Thoracic aorta (tissue), 2 donors: ENCODE measurements around the gene CRYZL1. TPM values are rescaled to one million over a fixed set of nuclear protein-coding genes. Genes with fewer than 3 reads are reported as not detected.
A peak's percentile ranks its signal among the peaks of the same experiment; 100 is the strongest.

Experiments used
- ATAC-seq: fragments of 150-250 bp; one replicate; pipeline ENCODE4 v1.8.0; 2017; ENCODE audit warnings: low read depth; ENCODE audit not compliant: insufficient number of reproducible peaks, low FRiP score
- DNase-seq: peaks from one replicate; pipeline ENCODE4 v3.0.0-alpha.2; 2020; ENCODE audit warnings: low spot score
- H3K27ac ChIP-seq, 2 donors: fragments of 200-600 bp; sonication (generic); 1 replicate in 1 of 2; 2 replicates in 1 of 2; pipeline ENCODE4 v1.5.1; 2016; ENCODE audit warnings: mild to moderate bottlenecking in 2 of 2, moderate library complexity in 2 of 2
- H3K27me3 ChIP-seq: fragments of 200-600 bp; sonication (generic); replicated peaks from 2 replicates; pipeline ENCODE4 v1.6.0; 2016; ENCODE audit warnings: mild to moderate bottlenecking; ENCODE audit not compliant: insufficient read depth
- H3K36me3 ChIP-seq: fragments of 200-600 bp; sonication (generic); one replicate; pipeline ENCODE4 v1.5.1; 2016
- H3K4me1 ChIP-seq, 2 donors: fragments of 200-600 bp; sonication (generic); 1 replicate in 1 of 2; 2 replicates in 1 of 2; pipeline versions ENCODE4 v1.5.1 to v1.6.0; 2016; ENCODE audit warnings: low read depth in 2 of 2, mild to moderate bottlenecking in 1 of 2; ENCODE audit not compliant: control insufficient read depth in 1 of 2
- H3K4me3 ChIP-seq: fragments of 200-600 bp; sonication (generic); 2 replicates; pipeline ENCODE4 v1.5.1; 2016; ENCODE audit warnings: mild to moderate bottlenecking
- H3K9me3 ChIP-seq: fragments of 200-600 bp; sonication (generic); 2 replicates; pipeline ENCODE4 v1.5.1; 2016
- total RNA-seq, 2 donors: library from RNA; depleted of rRNA; stranded (reverse); fragments of >200 nt; gene quantifications; one replicate each; pipeline versions ENCODE4 v1.1.0 to v1.2.3, GENCODE V29; 2016
- TF ChIP-seq, protein P1 (sequence below): fragments of 200-600 bp; sonication (generic); IDR thresholded peaks from one replicate; pipeline ENCODE4 v1.5.1; 2019; ENCODE audit warnings: antibody characterized with exemption

The CRYZL1 gene
- total RNA-seq, 2 donors from 2014 or later = 26.8 to 61.4 TPM

DNA sequence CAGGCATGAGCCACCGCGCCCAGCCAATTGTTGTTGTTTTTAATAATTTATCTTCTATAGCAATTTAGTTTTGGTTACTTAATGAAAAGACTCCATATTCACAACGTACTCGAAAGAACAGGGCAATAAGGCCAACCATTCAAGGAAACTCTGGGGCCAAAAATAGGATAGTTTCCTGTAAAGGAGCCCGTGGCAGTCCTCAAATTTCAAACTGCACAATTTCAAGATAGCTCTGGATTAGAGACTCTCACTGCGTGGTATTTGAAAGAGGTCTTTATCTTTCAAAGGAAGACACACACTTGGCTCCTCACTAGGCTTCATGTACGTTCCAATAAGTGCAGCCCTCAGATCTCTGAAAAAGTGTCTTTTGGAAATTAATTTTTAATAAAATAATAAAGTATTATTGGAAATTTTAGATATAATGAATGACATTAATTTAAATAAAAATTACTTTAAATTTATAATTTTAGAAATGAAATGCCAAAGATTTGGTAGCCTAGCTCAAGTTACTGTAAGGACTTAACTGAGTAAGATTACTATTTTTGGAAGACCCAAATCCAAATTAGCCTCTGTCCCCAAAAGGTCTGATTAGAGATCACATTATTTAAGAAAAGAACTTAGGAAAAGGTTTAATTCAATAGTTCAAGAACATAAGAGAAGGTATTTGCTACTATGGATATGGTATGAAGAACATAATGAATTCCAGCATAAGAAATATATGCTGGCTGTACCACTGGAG is 30.4 kb downstream of the CRYZL1 start:
- no peaks in the 10 kb centered on the region for H3K4me1 ChIP-seq
- ATAC-seq = no peak
- H3K4me3 ChIP-seq = no peak overlapping the region
- DNase-seq = no peak
- H3K9me3 ChIP-seq = no peaks in the 10 kb centered on the region
- TF ChIP-seq, protein P1, sequence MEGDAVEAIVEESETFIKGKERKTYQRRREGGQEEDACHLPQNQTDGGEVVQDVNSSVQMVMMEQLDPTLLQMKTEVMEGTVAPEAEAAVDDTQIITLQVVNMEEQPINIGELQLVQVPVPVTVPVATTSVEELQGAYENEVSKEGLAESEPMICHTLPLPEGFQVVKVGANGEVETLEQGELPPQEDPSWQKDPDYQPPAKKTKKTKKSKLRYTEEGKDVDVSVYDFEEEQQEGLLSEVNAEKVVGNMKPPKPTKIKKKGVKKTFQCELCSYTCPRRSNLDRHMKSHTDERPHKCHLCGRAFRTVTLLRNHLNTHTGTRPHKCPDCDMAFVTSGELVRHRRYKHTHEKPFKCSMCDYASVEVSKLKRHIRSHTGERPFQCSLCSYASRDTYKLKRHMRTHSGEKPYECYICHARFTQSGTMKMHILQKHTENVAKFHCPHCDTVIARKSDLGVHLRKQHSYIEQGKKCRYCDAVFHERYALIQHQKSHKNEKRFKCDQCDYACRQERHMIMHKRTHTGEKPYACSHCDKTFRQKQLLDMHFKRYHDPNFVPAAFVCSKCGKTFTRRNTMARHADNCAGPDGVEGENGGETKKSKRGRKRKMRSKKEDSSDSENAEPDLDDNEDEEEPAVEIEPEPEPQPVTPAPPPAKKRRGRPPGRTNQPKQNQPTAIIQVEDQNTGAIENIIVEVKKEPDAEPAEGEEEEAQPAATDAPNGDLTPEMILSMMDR = no peak
- H3K27me3 ChIP-seq = no peaks in the 10 kb centered on the region
- no peak overlapping the region for H3K27ac ChIP-seq
- peaks cover 5% of the 10 kb centered on the region for H3K36me3 ChIP-seq

DNA sequence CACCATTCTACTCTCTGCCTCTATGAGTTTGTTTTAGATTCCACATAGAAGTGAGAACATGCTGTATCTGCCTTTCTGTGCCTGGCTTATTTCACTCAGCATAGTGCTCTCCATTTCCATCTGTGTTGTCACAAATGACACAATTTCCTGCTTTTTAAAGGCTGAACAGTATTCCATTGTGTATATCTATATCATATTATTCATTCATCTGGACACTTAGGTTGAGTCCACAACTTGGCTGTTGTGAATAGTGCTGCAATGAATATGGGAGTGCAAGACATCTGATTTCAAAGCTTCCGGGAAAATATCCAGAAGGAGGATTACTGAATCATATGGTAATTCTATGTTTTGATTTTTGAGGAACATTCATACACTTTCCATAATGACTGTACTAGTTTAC is 33.0 kb downstream of the CRYZL1 start:
- Histone ChIP-seq H3K27ac (no peak overlapping the region), H3K4me1 (no peaks in the 10 kb centered on the region), H3K9me3 (no peaks in the 10 kb centered on the region), H3K27me3 (no peaks in the 10 kb centered on the region), H3K4me3 (no peak overlapping the region), H3K36me3 (peaks cover 8% of the 10 kb centered on the region)
- TF ChIP-seq, protein P1 = no peak
- ATAC-seq (no peak), DNase-seq (no peak)

DNA sequence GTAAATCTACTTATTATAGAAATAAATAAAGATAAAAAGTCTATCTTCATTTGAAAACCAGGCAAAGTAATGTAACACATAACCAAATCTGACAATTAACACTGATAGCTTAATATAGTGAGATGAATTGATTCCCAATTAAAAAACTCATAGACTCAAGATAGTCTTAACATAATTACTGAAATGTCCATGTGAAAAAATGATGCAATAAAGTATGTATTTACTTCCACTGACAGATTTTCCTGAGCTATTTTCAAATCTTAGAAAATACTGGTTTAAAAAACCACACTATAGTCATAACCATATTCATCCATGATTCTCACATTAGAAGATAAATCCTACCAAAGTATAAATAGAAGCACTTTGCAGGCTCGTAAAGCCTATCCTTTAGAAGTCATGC is 43.5 kb downstream of the CRYZL1 start:
- peaks cover 20% of the 10 kb centered on the region for H3K36me3 ChIP-seq
- no peak overlapping the region for H3K27ac ChIP-seq
- no peaks in the 10 kb centered on the region for H3K9me3 ChIP-seq
- no peaks in the 10 kb centered on the region for H3K27me3 ChIP-seq
- no peak for ATAC-seq
- DNase-seq = no peak
- TF ChIP-seq, protein P1 = no peak
- no peak overlapping the region for H3K4me3 ChIP-seq
- no peaks in the 10 kb centered on the region for H3K4me1 ChIP-seq

DNA sequence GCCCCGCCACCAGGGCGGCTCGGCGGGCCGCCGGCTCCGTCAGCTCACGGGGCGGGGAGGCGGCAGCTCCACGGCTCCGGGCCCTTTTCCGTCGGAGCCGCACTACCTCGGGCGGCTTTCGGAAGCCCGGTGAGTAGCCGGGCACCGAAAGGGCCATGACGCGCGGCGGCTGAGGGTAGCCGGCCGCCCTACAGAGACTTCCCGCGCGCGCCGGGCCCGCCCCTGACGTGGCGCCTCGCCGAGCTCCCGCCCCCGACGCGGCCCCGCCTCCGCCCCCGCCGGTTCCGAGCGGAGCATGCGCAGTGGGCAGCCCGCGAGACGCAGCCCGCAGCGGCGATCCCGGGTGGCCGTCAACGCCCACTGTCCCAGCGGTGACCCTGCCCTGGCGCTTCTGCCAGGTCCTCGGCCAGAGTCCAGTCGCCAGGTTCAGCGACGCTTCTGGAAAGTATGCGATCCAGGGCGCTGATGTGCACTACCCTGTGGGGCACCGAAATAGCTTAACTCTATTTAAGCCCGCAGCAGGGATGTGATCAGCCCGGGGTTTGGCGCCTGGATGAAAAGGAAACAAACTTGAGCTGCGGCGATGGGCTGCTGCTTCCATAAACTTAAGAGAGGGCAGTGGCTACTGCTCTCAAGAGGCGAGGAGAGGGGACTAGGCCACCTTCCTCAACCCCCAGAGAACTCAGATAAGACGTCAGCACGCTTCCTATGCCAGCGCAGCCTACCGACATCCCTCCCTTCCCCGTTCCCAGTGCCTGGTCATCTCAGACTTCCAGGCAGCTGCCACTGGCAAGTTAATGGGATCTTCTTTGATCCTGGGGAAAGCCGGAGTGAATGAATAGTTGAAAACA is 52.8 kb downstream of the CRYZL1 start, which contains the start of gene DONSON:
DONSON (minus strand) TSS at position 200 of the 851 bp plus-strand sequence; CDS start at position 157, 43 bp downstream.
- TF ChIP-seq, protein P1 = no peak
- H3K27ac ChIP-seq = peak within 1 kb of the TSS; percentile 78 to 89
- H3K9me3 ChIP-seq = no peaks in the 10 kb centered on the region
- DNase-seq = peak; percentile 36
- H3K4me1 ChIP-seq = peaks cover 6 to 14% of the 10 kb centered on the region in 2 donors
- H3K36me3 ChIP-seq = no peaks in the 10 kb centered on the region
- H3K27me3 ChIP-seq = no peaks in the 10 kb centered on the region
- peak; percentile 83 for ATAC-seq
- H3K4me3 ChIP-seq = peak within 1 kb of the TSS; percentile 87
